ENCODE measurements around the gene BHMT2. TPM values are rescaled to one million over a fixed set of nuclear protein-coding genes. Genes with fewer than 3 reads are reported as not detected.

BHMT2 gene, protein sequence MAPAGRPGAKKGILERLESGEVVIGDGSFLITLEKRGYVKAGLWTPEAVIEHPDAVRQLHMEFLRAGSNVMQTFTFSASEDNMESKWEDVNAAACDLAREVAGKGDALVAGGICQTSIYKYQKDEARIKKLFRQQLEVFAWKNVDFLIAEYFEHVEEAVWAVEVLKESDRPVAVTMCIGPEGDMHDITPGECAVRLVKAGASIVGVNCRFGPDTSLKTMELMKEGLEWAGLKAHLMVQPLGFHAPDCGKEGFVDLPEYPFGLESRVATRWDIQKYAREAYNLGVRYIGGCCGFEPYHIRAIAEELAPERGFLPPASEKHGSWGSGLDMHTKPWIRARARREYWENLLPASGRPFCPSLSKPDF
- total RNA-seq = not detected

DNA sequence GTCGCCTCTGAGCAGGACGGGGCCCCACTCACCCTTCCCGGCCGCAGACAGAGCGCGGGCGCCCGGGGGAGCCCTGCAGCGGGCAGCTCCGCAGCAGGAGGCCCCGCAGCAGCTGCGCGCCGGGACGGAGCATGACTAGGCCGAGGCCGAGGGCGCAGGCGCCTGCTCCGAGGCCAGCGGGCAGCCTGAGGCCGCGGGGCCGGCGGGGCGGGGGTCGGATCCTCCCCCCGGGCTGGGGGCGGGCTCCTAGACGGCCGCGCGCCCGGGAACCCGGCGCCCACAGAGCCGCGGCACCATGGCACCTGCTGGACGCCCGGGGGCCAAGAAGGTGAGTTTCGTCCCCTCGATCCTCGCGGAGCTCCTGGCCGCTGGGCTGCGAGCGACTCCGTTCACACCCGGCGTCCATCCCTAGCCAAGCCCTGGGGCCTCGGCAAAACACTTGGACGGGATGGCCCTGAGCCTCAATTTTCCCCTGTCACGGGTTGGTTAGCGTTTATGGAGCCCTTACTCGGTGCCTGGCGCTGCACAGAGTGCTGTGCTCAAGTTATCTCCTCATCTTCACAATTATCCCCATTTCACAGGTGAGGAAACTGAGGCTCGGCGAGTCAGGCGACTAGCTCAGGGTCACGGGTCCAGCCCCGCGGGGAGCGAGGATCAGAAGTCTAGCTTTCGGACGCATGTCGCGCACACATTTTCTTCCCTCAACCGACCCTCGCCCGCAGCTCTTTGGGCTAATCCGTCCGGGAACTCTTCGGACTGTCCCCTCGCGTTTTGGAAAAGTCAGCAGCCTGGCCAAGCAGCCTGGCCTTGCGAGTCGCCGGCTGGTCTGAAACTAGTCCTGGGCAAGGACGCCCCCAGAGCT, at the start of gene BHMT2, which contains the start of gene DMGDH:
Gene BHMT2, plus strand, starts transcription at position 280 of the 862 bp plus-strand sequence. Its CDS starts 16 bp downstream, at position 296.
Gene DMGDH, minus strand, starts transcription at position 187 of the 862 bp plus-strand sequence. Its CDS starts 54 bp downstream, at position 133.
- Mint-ChIP-seq H3K9me3 (no peaks in the 10 kb centered on the region), H3K36me3 (peaks cover 0 to 6% of the 10 kb centered on the region in 2 donors), H3K27ac (no peak within 1 kb of the TSS)
- ATAC-seq = peak in 1 of 2 donors; percentile 48
- DNase-seq (ENCODE audit: low spot score in 2 of 2) = no peak

DNA sequence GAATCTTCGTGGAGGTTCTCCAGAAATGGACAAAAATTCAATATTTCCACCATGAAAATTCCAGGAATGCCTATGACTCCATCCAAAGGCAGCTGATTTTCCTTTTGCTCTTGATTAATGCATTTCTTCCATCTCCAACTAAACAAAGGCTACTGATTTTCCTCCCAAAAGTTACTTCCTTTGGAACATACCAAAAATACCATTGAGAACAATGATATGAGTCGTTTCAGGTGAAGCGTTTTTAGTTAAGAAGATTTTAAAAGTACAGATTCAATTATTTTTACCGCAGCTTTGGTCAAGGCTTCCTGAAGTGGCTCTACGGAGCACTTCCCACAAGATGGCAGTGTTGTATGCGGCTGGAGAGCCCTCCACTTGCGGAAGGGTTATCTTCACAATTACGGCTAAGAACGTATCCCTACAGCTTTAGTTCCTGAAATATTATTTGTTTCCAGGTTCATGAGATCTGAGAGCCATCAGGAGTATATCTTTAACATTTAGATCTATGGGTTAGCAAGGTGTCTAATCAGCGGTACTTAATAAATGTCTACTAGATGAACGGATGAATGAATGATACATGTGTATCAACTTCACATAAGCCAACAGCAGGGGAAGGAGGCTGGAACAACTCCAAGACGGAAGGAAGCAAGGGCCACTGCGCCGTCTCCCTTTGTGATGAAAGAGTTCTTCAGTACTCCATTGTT, 48.6 kb upstream of the BHMT2 start:
- Mint-ChIP-seq H3K36me3 (no peaks in the 10 kb centered on the region), H3K9me3 (no peaks in the 10 kb centered on the region), H3K27ac (no peak overlapping the region)
- ATAC-seq = peak; percentile 45 to 59
- DNase-seq (ENCODE audit: low spot score in 2 of 2) = peak in 1 of 2 donors; percentile 51

DNA sequence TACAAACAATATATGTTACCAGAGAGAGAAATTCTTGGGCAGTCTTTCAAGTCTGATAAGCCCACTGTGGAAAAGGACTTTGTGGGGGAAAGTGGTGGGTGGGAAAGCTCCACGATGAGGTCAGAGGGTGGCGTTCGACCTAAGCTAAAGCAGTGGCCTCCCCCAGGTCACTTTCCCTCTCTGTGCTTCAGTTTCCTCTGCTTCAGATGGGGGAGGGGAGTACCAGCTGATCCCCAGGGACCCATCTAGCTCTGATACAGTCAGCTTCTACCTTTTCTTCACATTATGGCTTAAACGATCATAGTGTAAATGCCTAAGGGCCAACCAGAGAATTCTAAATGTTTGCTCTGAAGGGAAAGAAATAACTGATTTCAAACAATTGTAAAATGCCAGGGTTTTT, 47.8 kb upstream of the BHMT2 start:
- DNase-seq (ENCODE audit: low spot score in 2 of 2) (no peak), ATAC-seq (no peak)
- Mint-ChIP-seq H3K27ac (no peak overlapping the region), H3K36me3 (no peaks in the 10 kb centered on the region), H3K9me3 (no peaks in the 10 kb centered on the region)

DNA sequence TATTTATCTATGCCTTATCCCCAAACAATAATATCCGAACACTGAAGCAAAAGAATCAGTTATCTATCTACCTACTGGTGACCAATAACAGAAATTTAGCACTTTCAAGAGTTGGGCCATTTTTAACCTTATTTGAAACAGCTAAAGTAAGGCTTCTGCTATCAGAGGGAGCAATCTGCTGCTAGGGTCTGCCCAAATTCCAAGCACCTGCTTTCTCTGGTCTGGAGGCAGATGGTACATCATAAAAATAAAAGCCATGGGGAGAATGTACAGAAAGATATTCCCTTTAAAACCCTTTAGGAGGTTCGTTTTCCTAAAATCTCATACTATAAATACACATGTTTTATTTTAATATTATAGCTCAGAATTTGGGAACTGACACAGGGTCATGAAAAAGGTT, 46.8 kb upstream of the BHMT2 start:
- Mint-ChIP-seq H3K36me3 (no peaks in the 10 kb centered on the region), H3K9me3 (no peaks in the 10 kb centered on the region), H3K27ac (no peak overlapping the region)
- no peak for DNase-seq (ENCODE audit: low spot score in 2 of 2)
- no peak for ATAC-seq

DNA sequence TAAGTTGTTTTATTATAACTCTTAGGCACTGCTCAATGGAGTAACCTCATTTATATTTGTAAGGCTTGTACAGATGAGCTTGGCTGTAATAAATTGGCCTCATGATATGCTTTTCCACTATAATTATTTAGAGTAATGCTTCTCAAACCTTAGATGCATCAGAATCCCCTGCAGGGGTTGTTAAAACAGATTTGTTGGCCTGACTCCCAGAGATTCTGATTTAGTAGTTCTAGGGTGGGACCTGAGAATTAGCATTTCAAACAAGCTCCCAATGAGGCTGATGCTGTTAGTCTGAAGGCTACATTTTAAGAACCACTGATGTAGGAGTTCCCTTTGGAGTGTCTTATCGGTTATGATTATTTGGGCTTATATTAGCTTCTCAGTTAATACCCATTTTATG, 46.2 kb upstream of the BHMT2 start:
- no peak for ATAC-seq
- no peaks in the 10 kb centered on the region for H3K9me3 Mint-ChIP-seq
- H3K36me3 Mint-ChIP-seq = no peaks in the 10 kb centered on the region
- no peak for DNase-seq (ENCODE audit: low spot score in 2 of 2)
- H3K27ac Mint-ChIP-seq = no peak overlapping the region

DNA sequence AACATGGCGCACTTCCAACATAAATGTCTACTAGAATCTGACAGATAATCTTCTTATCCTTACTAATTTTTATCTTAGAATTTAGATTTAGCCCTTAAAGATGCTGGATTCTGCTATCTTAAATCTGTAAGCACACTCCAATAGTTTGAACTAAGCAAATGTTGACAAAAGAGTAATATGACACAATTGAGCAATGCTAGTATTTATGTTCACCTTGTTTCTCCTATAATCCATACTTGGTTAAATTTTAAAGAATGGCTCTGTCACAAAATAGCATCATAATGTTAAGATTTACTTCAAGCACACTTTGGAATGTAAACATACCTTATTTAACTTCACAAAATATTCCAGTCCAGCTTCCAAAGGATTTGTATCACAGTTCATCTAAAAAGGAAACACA, 45.6 kb upstream of the BHMT2 start:
- H3K9me3 Mint-ChIP-seq = no peaks in the 10 kb centered on the region
- no peaks in the 10 kb centered on the region for H3K36me3 Mint-ChIP-seq
- DNase-seq (ENCODE audit: low spot score in 2 of 2) = no peak
- ATAC-seq = no peak
- no peak overlapping the region for H3K27ac Mint-ChIP-seq

DNA sequence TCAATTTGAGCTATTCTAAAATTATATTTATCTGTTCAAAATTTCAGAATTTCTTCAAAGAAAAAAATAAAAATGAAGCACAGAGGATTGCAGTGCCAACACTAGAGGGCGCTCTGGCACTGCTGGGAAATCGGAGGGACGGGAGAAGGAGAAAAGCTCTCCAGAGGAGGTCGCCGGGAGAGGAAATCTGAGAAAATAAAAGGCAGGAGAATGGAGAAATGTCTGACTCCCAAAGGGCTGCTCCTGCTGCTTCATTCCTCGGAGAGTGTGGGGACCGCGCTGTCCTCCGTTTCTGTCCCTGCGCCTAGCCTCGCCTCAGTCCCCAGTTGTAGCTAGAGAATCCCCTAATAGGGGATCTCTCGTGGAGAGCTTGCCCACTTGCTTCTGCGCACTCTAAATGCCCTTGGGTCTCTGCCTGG, 44.5 kb upstream of the BHMT2 start:
- Mint-ChIP-seq H3K27ac (no peak overlapping the region), H3K36me3 (no peaks in the 10 kb centered on the region), H3K9me3 (no peaks in the 10 kb centered on the region)
- DNase-seq (ENCODE audit: low spot score in 2 of 2) (peak in 1 of 2 donors; percentile 63), ATAC-seq (peak in 1 of 2 donors; percentile 58)

DNA sequence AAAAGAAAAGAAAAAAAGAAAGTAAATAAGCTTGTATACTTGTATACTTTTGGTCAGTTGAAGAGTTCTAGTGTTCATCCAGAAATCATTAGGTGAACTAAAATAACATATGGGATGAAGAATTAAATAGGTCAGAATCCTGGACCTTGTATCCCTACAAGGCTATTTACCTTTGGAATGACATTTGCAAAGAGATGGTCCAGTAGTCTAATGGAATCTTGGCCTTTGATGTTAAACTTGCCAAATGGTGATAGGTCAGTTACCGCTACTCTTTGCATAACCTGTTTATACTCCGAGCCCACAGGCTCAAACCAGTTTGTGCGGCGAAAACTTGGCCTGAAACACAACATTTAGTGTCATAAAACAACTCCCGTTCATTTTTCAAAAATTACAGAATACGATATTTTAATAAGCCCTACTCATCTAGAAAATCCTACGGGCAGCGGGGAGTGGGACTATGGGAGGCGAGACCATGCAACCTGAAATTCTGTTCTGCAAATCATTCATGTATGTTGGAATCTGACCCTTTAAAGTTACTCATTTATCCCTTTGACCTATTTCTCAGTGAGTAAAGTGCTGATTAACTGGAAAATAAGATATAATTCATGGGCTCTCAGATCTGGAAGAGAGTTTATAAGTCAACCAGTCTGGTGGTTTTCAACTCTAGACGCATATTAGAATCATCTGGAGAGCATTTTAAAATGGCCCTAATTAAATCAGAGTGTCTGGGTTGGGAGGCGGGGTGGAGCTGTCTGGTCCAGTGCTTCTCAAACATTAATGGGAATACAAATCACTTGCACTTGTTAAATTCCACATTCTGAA, 38.7 kb upstream of the BHMT2 start:
- DNase-seq (ENCODE audit: low spot score in 2 of 2) = no peak
- ATAC-seq = no peak
- Mint-ChIP-seq H3K36me3 (no peaks in the 10 kb centered on the region), H3K27ac (no peak overlapping the region), H3K9me3 (no peaks in the 10 kb centered on the region)

DNA sequence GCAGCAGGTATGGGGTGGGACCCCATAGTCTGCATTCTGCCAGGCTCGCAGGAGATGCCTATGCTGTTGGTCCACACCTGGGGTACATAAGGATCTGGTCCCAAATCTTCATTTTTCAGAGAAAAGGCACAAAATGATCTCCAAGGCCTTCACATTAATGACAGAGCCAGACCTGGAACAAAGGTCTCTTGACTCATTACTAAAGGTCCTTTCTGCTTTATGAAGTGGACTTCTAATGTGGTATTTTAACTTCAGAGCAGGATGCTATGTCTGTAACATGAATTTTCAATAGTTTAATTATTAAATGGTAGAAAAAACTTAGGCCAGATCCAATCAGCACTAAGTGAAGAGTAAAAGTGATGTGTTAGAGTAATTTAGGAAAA, 38.1 kb upstream of the BHMT2 start:
- H3K27ac Mint-ChIP-seq = no peak overlapping the region
- no peak for DNase-seq (ENCODE audit: low spot score in 2 of 2)
- no peak for ATAC-seq
- H3K9me3 Mint-ChIP-seq = no peaks in the 10 kb centered on the region
- H3K36me3 Mint-ChIP-seq = no peaks in the 10 kb centered on the region

DNA sequence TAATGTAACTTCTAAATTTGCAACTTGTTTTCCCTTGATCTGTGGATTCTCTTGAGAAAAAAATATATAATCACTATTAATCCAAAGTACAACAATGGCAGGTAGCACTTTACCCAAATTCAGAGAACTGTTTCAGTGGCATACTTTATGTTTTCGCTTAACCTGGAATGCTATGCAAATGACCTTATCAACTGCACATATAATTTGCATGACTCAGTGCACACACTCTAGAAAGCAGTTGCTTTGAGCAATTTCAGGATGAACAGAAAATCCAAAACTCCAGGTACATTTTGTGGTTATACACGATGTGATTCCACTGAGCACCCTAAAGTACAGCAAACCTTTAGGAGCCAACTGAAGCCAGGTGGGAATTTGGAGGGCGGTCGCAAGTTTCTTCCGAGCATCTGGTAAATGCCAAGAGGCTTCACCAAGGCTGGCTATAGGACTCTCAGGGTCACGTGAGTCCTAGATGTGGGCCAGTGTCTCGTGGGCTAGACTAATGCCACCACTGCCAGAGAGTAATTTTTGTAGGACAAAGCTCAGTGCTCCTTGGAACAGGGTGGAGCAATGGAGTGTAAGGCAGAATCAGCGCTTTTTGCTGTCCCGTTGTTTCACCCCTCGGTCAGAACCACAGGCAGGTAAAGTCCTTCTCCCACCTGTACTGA, 37.4 kb upstream of the BHMT2 start:
- ATAC-seq (no peak), DNase-seq (ENCODE audit: low spot score in 2 of 2) (no peak)
- Mint-ChIP-seq H3K9me3 (no peaks in the 10 kb centered on the region), H3K36me3 (no peaks in the 10 kb centered on the region), H3K27ac (no peak overlapping the region)

DNA sequence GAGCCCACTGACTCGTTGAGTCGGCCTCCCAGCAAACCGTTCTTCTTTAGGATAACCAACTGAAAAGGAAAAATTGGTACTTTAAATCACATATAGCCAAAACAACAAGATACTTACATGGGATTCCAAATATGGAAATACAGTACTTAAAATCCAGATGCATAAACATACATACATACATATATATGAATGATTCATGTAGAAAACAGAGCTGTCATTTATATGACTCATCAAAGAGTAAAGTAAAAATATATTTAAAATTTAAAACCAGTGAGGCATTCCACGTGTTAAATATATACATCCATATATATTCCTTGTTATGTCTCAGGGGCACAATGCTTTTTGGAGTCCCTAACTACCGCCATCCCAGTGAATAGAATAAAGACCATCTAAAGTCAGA, 36.8 kb upstream of the BHMT2 start:
- ATAC-seq = no peak
- H3K27ac Mint-ChIP-seq = no peak overlapping the region
- H3K36me3 Mint-ChIP-seq = no peaks in the 10 kb centered on the region
- DNase-seq (ENCODE audit: low spot score in 2 of 2) = no peak
- no peaks in the 10 kb centered on the region for H3K9me3 Mint-ChIP-seq

DNA sequence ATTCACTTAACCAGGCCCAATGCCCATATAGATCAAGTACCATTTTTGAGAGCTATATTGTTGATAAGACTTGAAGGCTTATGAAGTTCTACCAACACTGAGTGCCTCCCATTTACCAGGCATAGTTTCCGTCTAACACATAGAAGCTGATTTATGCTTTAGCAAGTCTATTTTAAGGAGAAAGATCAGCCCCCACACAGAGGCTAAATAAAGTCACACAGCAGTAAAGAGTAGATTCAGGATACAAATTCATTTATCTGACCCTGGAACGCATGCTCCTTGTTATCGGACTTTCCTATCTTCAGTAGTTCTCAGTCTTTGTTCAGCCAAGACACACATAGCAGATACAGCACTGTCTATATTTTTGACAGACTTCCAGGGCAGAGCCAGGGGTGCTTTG, 34.3 kb upstream of the BHMT2 start:
- Mint-ChIP-seq H3K36me3 (no peaks in the 10 kb centered on the region), H3K9me3 (no peaks in the 10 kb centered on the region), H3K27ac (no peak overlapping the region)
- DNase-seq (ENCODE audit: low spot score in 2 of 2) (no peak), ATAC-seq (no peak)

DNA sequence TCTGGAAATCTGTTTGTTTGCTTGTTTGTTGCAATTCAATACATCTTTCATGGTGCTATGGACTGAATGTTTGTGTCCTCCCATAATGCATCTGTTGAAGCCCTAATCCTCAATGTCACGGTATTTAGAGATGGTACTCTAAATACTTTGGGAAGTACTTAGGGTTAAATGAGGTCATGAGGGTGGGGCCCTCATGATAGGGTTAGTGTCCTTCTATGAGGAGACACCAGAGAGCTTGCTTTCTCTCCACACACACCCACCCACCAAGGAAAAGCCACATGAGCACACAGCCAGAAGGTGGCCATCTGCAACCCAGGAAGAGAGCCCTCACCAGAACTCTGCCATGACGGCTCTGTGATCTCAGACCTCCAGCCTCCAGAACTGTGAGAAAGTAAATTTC, 32.8 kb upstream of the BHMT2 start:
- ATAC-seq = no peak
- Mint-ChIP-seq H3K27ac (no peak overlapping the region), H3K36me3 (no peaks in the 10 kb centered on the region), H3K9me3 (no peaks in the 10 kb centered on the region)
- DNase-seq (ENCODE audit: low spot score in 2 of 2) = no peak

DNA sequence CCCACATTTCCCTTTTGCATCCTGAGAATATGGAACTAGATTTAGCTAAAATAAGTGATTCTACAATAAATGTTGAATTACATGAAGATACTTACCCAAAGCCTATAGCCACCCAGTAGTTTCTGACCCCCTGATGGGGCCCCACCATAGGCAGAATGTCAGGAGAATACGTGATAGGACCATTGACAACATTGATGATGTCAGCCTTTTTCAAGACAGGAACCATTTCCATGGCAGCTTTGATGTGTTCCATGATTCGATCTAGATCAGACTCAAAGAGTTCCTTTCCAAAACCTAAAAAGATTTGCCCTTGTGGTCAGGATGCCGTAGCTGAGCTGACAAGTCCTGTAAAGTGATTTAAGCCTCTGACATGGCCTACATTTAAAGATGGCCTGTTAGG, 27.4 kb upstream of the BHMT2 start:
- no peaks in the 10 kb centered on the region for H3K9me3 Mint-ChIP-seq
- ATAC-seq = no peak

DNA sequence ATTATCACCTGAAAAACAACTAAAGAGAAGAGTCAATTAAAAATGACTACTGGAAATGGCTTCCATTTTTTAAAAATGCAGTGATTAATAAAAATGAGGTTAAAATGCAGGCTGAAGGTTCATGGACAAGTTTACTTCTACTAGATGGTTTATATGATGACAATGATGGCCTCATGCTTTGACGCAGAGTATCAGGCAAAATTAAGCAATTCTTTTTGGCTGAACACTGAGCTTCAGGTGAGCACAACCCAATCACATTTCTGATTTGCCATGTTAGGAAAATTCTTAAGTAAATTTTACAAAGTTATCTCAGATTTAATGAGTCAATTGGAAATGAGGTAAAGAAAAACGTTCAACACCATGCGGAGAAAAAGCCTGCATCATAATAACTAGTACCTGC, 22.4 kb upstream of the BHMT2 start:
- no peaks in the 10 kb centered on the region for H3K9me3 Mint-ChIP-seq
- ATAC-seq (no peak), DNase-seq (ENCODE audit: low spot score in 2 of 2) (no peak)
- no peaks in the 10 kb centered on the region for H3K36me3 Mint-ChIP-seq
- H3K27ac Mint-ChIP-seq = no peak overlapping the region

More for the DNA sequence above, 27.4 kb upstream of the BHMT2 start:
- Mint-ChIP-seq H3K36me3 (no peaks in the 10 kb centered on the region), H3K27ac (no peak overlapping the region)
- no peak for DNase-seq (ENCODE audit: low spot score in 2 of 2)

DNA sequence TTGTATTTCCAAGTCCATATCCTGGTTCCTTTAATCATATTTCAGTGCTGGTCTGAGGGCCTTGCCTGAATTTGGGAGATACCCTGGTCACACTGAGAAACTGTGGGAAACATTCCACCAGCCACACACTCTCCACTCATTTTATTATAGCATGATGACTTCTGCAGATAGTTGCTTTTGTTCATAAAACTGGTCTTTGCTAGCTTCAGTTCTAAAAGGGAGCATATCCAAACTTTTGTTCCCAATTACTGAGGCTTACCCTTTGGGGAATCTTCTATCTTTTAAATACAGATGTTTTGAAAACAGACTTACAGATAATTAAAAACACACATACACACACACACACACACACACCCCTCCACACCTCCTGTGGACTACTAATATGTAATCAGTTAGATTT, 21.1 kb upstream of the BHMT2 start:
- no peaks in the 10 kb centered on the region for H3K9me3 Mint-ChIP-seq
- no peak for DNase-seq (ENCODE audit: low spot score in 2 of 2)
- H3K27ac Mint-ChIP-seq = no peak overlapping the region
- ATAC-seq = no peak
- no peaks in the 10 kb centered on the region for H3K36me3 Mint-ChIP-seq

Data from activated naive CD4-positive, alpha-beta T cell treated with anti-CD3 and anti-CD28 coated beads, Interleukin-2, amount 50 U/mL, for 72 hours (primary cell).